Measurements from ENCODE around the gene SPARC.

GRCh38 chr5:151612689-151613427 lies 73.9 kb downstream of the SPARC start:
- TF ChIP-seq CTCF (IDR thresholded peaks at IDR 0.05) (no peak), POLR2A (IDR thresholded peaks at IDR 0.05) (no peak)

All from body of pancreas (tissue), 4 donors.